ENCODE results near the gene TUBGCP5.

DNA sequence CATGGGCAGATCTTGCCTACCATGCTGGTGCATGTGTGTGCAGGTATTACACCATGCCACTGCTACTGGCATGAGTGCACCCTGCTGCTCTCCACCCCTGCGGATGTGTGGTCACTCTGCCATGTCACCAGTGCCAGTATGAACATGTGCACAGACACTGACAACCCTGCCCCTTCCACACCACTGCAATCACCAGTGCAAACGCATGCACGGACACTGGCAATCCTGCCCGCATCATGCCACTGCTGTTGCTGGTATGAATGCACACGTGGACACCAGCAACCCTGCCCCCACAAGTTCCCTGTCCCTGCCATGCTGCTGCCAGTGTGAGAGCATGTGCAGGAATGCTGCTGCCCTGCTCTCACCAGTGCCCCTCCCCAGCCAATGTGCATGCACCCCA lies 24.8 kb upstream of the TUBGCP5 start:
- no peak for TF ChIP-seq EZH2phosphoT487 (conservative IDR thresholded peaks at IDR 0.05; ENCODE audit: low read length)
- TF ChIP-seq, protein P1, sequence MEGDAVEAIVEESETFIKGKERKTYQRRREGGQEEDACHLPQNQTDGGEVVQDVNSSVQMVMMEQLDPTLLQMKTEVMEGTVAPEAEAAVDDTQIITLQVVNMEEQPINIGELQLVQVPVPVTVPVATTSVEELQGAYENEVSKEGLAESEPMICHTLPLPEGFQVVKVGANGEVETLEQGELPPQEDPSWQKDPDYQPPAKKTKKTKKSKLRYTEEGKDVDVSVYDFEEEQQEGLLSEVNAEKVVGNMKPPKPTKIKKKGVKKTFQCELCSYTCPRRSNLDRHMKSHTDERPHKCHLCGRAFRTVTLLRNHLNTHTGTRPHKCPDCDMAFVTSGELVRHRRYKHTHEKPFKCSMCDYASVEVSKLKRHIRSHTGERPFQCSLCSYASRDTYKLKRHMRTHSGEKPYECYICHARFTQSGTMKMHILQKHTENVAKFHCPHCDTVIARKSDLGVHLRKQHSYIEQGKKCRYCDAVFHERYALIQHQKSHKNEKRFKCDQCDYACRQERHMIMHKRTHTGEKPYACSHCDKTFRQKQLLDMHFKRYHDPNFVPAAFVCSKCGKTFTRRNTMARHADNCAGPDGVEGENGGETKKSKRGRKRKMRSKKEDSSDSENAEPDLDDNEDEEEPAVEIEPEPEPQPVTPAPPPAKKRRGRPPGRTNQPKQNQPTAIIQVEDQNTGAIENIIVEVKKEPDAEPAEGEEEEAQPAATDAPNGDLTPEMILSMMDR (IDR thresholded peaks at IDR 0.05; ENCODE audit: insufficient read depth, low read length, poor library complexity, severe bottlenecking), result no peak
